Astrocyte of the cerebellum (primary cell): ENCODE measurements around the gene SLC29A2.

Experiments used
- DNase-seq: peaks from one replicate; pipeline ENCODE4 v3.0.0-alpha.2; 2011; ENCODE audit warnings: low read depth
- H3K4me3 ChIP-seq: 2 replicates; pipeline ENCODE4 v1.5.1; 2011; ENCODE audit warnings: mild to moderate bottlenecking, low read depth, low read length, moderate library complexity
- in situ Hi-C: cut with HindIII; loops from 2 replicates; pipeline ENCODE4 v1.10.0; 2017; ENCODE audit warnings: low sequenced_read_pairs
- TF ChIP-seq, protein P1 (sequence below): IDR thresholded peaks from 2 replicates; pipeline ENCODE4 v1.5.1; 2012; ENCODE audit warnings: low read length, low read depth, moderate library complexity, mild to moderate bottlenecking; ENCODE audit errors: missing control alignments

Gene SLC29A2

DNA sequence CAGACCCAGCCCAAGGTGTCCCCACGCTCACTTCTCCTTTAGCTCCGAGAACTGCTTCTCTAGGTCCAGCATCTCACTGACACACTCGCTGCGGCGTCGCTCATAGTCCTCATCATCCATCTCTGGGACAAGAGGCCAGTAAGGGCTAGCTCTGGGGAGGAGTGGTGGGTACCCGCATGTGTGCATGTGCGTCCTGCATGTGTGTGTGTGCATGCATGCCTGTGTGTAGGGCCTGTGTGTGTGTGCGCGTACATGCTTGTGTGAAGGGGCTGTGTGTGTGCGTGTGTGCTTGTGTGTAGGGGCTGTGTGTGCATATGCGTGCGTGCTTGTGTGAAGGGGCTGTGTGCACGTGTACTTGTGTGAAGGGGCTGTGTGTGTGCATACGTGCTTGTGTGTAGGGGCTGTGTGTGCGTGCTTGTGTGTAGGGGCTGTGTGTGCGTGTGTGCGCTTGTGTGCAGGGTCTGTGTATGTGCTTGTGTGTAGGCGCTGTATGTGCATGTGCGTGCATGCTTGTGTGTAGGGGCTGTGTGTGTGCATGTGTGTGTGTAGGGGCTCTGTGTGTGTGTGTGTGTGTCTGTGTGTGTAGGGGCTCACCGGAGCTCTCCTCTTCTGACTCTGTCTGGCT lies 29.9 kb downstream of the SLC29A2 start:
- TF ChIP-seq, protein P1, sequence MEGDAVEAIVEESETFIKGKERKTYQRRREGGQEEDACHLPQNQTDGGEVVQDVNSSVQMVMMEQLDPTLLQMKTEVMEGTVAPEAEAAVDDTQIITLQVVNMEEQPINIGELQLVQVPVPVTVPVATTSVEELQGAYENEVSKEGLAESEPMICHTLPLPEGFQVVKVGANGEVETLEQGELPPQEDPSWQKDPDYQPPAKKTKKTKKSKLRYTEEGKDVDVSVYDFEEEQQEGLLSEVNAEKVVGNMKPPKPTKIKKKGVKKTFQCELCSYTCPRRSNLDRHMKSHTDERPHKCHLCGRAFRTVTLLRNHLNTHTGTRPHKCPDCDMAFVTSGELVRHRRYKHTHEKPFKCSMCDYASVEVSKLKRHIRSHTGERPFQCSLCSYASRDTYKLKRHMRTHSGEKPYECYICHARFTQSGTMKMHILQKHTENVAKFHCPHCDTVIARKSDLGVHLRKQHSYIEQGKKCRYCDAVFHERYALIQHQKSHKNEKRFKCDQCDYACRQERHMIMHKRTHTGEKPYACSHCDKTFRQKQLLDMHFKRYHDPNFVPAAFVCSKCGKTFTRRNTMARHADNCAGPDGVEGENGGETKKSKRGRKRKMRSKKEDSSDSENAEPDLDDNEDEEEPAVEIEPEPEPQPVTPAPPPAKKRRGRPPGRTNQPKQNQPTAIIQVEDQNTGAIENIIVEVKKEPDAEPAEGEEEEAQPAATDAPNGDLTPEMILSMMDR = no peak
- in situ Hi-C loops = no loop called here
- no peak overlapping the region for H3K4me3 ChIP-seq
- no peak for DNase-seq

DNA sequence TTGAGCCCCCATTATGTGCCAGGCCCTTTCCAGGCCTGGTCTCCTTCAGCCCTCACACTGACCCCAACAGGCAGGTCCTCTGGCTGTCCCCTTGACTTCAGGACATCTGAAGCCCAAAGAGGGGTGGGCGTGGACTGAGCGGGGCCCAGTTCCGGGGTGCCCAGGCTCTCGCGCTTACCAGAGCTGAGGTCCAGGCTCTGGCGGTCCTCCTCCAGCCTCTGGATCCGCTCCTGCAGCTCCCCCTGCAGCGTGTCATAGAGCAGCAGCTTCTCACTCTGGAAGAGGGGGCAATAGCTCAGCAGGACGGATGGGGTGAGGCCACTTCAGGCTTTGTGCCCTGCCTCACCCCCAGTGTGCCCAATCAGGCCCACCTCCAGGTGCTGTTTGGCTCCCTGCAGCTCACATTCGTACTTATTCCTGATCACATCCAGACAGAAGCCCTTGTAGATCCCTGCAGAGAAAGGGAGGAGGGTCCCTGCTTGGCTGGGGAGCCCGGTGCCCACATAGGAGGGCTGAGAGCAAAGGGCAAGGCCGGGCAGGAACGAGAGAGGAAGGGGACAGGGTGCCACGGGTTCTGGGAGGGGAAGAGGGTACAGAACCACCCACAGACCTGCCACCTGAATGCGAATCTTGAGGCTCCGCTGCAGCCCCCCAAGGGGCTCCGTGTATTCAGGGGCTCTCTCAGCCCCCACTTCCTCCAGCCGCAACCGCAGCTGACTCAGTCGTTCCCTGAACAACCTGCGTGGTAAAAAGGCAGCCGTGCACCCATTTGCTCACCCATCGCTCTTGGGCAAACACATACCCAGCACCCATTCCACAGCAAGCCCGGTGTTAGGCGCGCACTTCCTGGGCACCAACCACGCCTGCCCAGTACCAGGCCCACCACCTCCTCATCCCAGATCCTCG lies 30.7 kb downstream of the SLC29A2 start:
- TF ChIP-seq, protein P1 = no peak
- DNase-seq = no peak
- in situ Hi-C loops = no loop called here
- H3K4me3 ChIP-seq = no peak overlapping the region

DNA sequence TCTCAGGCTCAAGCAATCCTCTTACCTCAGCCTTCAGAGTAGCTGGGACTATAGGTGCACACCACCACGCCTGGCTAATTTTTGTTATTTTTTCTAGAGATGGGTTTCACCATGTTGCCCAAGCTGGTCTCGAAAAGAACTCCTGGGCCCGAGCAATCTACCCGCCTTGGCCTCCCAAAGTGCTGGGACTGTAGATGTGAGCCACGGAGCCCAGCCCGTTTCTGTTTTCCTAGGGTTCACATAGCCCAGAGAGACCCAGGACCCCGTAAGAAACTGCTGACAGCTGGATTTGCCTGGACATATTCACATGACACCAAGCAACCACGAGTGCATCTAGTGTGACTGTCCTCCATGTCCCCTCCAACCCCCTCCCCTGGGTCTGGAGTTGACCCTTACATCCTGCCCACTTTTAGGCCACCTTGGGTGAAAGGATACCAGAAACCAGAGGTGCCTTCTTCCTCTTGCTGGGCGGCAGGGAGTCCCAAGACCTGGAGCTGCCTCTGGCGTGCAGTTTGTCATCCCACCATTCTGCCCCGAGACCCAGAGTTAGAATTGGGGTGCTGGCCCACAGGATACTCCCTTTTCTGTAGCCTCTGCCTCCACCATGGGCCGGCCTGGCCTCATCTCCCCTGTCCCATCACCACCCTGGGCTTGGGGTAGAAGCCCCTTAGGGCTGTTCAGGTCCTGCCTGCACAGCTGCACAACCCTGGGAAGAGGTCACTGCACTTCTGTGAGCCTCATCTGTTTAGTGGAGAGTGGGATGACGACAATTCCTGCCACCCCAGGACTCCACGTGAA lies 31.7 kb downstream of the SLC29A2 start:
- no peak for DNase-seq
- TF ChIP-seq, protein P1 = no peak
- in situ Hi-C loops = loop anchor here (10.0 kb wide), 1 partner anchor 65 kb away; the partner anchor contains the start of gene CNIH2
- H3K4me3 ChIP-seq = no peak overlapping the region

DNA sequence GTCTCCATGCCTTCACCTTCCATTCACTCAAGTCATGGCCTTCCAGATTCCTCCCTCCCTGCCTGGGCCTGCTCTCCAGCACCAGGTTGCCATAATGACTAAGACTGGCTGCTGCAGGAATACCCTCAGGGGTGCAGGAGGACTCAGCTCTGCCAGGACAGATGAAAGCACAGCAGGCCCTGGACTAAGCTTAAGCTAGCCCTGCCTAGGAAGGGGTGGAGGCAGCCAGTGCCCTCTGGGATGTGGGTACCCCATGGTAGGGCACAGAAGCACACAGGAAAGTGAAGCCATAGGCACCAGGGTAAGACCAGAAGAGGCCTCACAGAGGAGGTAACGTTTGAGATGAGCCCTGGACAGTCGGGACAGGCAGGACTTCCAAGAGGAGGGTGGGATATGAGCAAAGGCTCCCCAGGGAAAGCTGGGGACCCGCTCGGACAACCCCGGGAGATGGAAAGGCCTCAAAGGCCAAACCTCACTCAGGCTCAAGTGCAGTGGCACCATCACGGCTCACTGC lies 32.3 kb downstream of the SLC29A2 start:
- no peak for DNase-seq
- H3K4me3 ChIP-seq = no peak overlapping the region
- TF ChIP-seq, protein P1 = no peak
- in situ Hi-C loops = loop anchor here (10.0 kb wide), 1 partner anchor 64 kb away; the partner anchor contains the start of gene CNIH2

DNA sequence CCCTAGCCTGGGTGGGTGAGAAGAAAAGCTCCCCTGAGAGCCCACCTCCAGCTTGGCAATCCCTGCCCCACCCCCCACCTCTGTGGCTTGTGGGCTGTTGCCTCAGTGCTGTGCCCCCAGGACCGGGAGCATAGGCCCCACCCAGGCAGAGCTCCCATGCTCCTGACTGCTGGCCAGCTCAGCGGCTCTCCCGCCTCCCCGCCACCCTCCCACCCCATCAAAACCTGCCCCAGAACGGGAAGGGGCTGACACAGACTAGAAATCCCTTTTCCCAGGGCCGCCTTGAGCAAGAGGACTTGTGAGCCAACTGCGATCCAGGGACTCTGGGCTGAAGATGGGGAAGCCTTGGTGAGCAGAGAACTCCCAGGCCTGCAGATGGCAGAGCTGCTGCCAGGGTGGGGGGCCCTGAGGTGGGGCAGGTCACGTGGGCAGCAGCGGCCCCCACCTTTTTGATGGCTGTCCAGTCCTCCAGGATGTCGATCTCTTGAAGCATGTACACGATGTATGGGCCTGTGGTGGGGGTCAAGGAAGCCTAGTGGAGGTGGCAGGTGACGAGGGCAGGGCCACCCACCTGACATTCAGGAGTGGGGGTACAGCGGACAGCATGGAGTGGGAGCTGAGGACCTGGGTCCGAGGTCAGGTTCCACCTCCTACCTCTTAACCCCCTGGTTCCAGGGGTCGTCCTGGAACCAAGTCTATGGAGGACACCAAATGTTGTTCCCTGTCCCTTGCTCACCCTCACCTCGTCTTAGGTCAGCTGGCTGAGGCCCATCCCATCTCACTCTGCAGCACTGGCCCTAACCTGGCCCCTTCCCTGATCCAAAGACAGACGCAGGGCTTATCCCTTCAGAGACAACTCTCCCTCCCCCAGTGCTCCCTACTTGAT lies 33.0 kb downstream of the SLC29A2 start:
- in situ Hi-C loops = loop anchor here (10.0 kb wide), 1 partner anchor 64 kb away; the partner anchor contains the start of gene CNIH2
- no peak overlapping the region for H3K4me3 ChIP-seq
- no peak for DNase-seq
- TF ChIP-seq, protein P1 = no peak
